ENCODE data around the gene ADCY3. TPM values are rescaled to one million over a fixed set of nuclear protein-coding genes. Genes with fewer than 3 reads are reported as not detected.

The ADCY3 gene
- total and polyA plus RNA-seq, 10 of the 15 experiments (the other 5 are each of a cell fraction or from before 2014, with no cell fraction given), result 2.8 to 102 (median 50.4) TPM

DNA sequence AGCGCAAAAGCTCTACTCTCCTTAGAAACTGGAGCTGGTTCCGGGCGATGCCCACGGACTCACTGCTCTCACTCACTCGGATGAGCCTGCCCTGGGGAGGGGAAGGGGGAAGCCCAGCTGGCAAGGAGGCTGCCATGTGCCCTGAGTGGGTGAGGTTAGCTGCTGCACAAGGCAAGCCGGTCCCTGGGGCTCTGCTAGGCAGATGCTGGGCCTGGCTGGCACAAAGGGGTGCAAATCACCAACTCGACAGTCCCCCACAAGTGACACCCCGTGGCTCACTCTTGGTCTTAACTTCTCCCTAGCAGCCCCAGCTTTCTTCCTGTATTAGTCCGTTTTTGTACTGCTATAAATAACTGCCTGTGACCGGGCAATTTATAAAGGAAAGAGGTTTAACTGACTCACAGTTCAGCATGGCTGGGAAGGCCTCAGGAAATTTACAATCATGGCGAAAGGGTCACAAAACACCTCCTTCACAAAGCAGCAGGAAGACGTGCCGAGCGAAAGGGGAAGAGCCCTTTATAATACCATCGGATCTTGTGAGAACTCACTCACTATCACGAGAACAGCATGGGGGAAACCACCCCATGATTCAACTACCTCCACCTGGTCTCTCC lies 33.2 kb downstream of the ADCY3 start (continued):
- TF ChIP-seq SPI1 (IDR thresholded peaks at IDR 0.05; ENCODE audit: borderline replicate concordance, insufficient read depth, low read depth, low read length) (no peak; the same call in 1 of the 2 replicates), ZNF24 (IDR thresholded peaks at IDR 0.05) (no peak), RBBP5 (conservative IDR thresholded peaks at IDR 0.05) (no peak), NFYB (IDR thresholded peaks at IDR 0.05; ENCODE audit: insufficient read depth, low read depth, low read length) (no peak), SMAD5 (IDR thresholded peaks at IDR 0.05; ENCODE audit: low read depth) (no peak), MAX (IDR thresholded peaks at IDR 0.05; ENCODE audit: low read depth, low read length) (no peak), CBX5 (IDR thresholded peaks at IDR 0.05; ENCODE audit: low read depth) (no peak), ATF3 (IDR thresholded peaks at IDR 0.05; ENCODE audit: borderline replicate concordance, extremely low read depth, low read depth, low read length) (no peak), SUPT20H (IDR thresholded peaks at IDR 0.05; ENCODE audit: borderline replicate concordance, control insufficient read depth, low read depth, low read length) (no peak), EED (IDR thresholded peaks at IDR 0.05; ENCODE audit: low read depth) (no peak), FOXK2 (IDR thresholded peaks at IDR 0.05) (no peak), EP300 (IDR thresholded peaks at IDR 0.05; ENCODE audit: borderline replicate concordance in 1 of 2, control insufficient read depth in 1 of 2, low read depth in 2 of 2, low read length in 2 of 2) (no peak), BHLHE40 (IDR thresholded peaks at IDR 0.05; ENCODE audit: borderline replicate concordance in 1 of 2, low read depth in 2 of 2, low read length in 1 of 2) (no peak), ASH2L (IDR thresholded peaks at IDR 0.05; ENCODE audit: borderline replicate concordance, low read depth) (no peak), TCF7 (IDR thresholded peaks at IDR 0.05; ENCODE audit: borderline replicate concordance) (no peak), MEF2A (IDR thresholded peaks at IDR 0.05; ENCODE audit: insufficient read depth, low read depth, low read length) (no peak), ETV6 (conservative IDR thresholded peaks at IDR 0.05 in 1 of 2, IDR thresholded peaks at IDR 0.05 in 1 of 2; ENCODE audit: borderline replicate concordance in 1 of 2, low read depth in 1 of 2) (no peak), STAT3 (IDR thresholded peaks at IDR 0.05; ENCODE audit: low read depth, low read length) (no peak), SKIL (IDR thresholded peaks at IDR 0.05; ENCODE audit: low read depth, poor library complexity, severe bottlenecking) (no peak), CHD4 (IDR thresholded peaks at IDR 0.05) (no peak), CBFB (IDR thresholded peaks at IDR 0.05; ENCODE audit: low read depth) (0 out of 2 replicates have a peak, but pooled peaks have one; percentile 54), ELK1 (IDR thresholded peaks at IDR 0.05; ENCODE audit: low read depth, low read length) (no peak), BMI1 (IDR thresholded peaks at IDR 0.05; ENCODE audit: borderline replicate concordance) (no peak), NKRF (conservative IDR thresholded peaks at IDR 0.05) (no peak), ESRRA (IDR thresholded peaks at IDR 0.05; ENCODE audit: low read length) (no peak)
